Smooth muscle cell (in vitro differentiated cells): ENCODE results near the gene DYRK1A. TPM values are rescaled to one million over a fixed set of nuclear protein-coding genes. Genes with fewer than 3 reads are reported as not detected.

Experiments used
- DNase-seq: peaks from one replicate; lab custom pipeline; 2025; ENCODE audit not compliant: unreplicated experiment; lab: John Stamatoyannopoulos, UW
- H2AFZ ChIP-seq: fragments of 200-600 bp; sonication (generic); 2 replicates; pipeline ENCODE4 v1.6.0; 2016; ENCODE audit warnings: antibody characterized with exemption, low read depth, mild to moderate bottlenecking
- H3F3A ChIP-seq: fragments of 200-600 bp; sonication (generic); 2 replicates; pipeline ENCODE4 v1.6.0; 2017; ENCODE audit warnings: antibody characterized with exemption, low read depth
- H3K27ac ChIP-seq: fragments of 200-600 bp; sonication (generic); 2 replicates; pipeline ENCODE4 v1.5.1; 2016; ENCODE audit warnings: low read depth, mild to moderate bottlenecking
- H3K27me3 ChIP-seq: fragments of 200-600 bp; sonication (generic); 2 replicates; pipeline ENCODE4 v1.6.1; 2016; ENCODE audit warnings: low read depth, mild to moderate bottlenecking
- H3K36me3 ChIP-seq: fragments of 200-600 bp; sonication (generic); 2 replicates; pipeline ENCODE4 v1.5.1; 2016; ENCODE audit warnings: low read depth
- H3K4me1 ChIP-seq: fragments of 200-600 bp; sonication (generic); 2 replicates; pipeline ENCODE4 v1.5.1; 2016; ENCODE audit warnings: low read depth
- H3K4me2 ChIP-seq: fragments of 200-600 bp; sonication (generic); 2 replicates; pipeline ENCODE4 v1.6.0; 2016; ENCODE audit warnings: mild to moderate bottlenecking
- H3K4me3 ChIP-seq: fragments of 200-600 bp; sonication (generic); 2 replicates; pipeline ENCODE4 v1.5.1; 2016; ENCODE audit warnings: mild to moderate bottlenecking
- H3K79me2 ChIP-seq: fragments of 200-600 bp; sonication (generic); 2 replicates; pipeline ENCODE4 v1.6.0; 2016; ENCODE audit warnings: low read depth, mild to moderate bottlenecking
- H3K9ac ChIP-seq: fragments of 200-600 bp; sonication (generic); 2 replicates; pipeline ENCODE4 v1.6.0; 2016; ENCODE audit warnings: low read depth
- H3K9me3 ChIP-seq: fragments of 200-600 bp; sonication (generic); replicated peaks from 2 replicates; pipeline ENCODE4 v1.5.1; 2016; ENCODE audit warnings: low read depth
- H4K20me1 ChIP-seq: fragments of 200-600 bp; sonication (generic); 2 replicates; pipeline ENCODE4 v1.6.0; 2016; ENCODE audit warnings: low read depth
- CTCF ChIP-seq: fragments of 200-600 bp; sonication (generic); IDR thresholded peaks from 2 replicates; pipeline ENCODE4 v1.5.1; 2017; ENCODE audit warnings: borderline replicate concordance, mild to moderate bottlenecking, antibody characterized with exemption; ENCODE audit not compliant: insufficient read depth, poor library complexity, severe bottlenecking
- WGBS: methylation state at CpG from one replicate; pipeline ENCODE4 v1.1.7; 2016; ENCODE audit warnings: low lambda C conversion rate; 5-methylcytosine and 5-hydroxymethylcytosine counted together
- polyA plus RNA-seq: library from polyadenylated mRNA; unstranded; fragments of >200 nt; fragmentation: Nextera tagmentation; extraction: Ambion mirVana; gene quantifications from 2 replicates; pipeline ENCODE4 v1.2.1, GENCODE V29; 2016
- total RNA-seq: library from RNA; depleted of rRNA; stranded (reverse); fragments of >200 nt; gene quantifications from 2 replicates; pipeline ENCODE4 v1.2.3, GENCODE V29; 2014

DYRK1A gene
- total and polyA plus RNA-seq, 2 experiments from 2014 or later: 2.4 to 61.7 TPM

DNA sequence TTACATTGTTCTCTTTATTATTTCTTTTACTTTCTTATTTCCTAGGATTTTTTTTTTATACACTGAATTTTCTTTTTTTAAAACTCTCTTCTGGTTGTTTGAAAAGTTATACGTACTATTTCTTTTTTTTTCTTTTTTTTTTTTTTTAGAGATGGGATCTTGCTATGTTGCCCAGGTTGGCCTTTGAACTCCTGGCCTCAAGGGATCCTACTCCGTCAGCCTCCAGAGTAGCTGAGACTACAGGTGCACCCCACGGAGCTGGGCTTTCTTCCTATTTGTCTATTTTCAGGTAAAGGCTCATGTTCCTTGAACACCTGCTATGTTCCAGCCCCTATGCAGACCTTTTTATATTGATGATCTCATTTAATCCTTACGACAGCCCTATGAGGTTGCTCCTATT lies 29.4 kb upstream of the DYRK1A start:
- Histone ChIP-seq H4K20me1 (no peaks in the 10 kb centered on the region), H3K27me3 (no peaks in the 10 kb centered on the region), H3K4me1 (peaks cover 26% of the 10 kb centered on the region), H3F3A (peaks cover 30% of the 10 kb centered on the region), H3K36me3 (no peaks in the 10 kb centered on the region), H3K27ac (peak overlapping the region; percentile 96), H3K9me3 (no peaks in the 10 kb centered on the region), H3K4me2 (no peak overlapping the region), H3K79me2 (no peaks in the 10 kb centered on the region), H2AFZ (no peak overlapping the region), H3K4me3 (no peak overlapping the region), H3K9ac (no peak overlapping the region)
- DNase-seq: no peak
- 99% methylated on average over 4 of the region's 4 CpGs for whole genome bisulfite sequencing
- TF ChIP-seq CTCF: no peak

DNA sequence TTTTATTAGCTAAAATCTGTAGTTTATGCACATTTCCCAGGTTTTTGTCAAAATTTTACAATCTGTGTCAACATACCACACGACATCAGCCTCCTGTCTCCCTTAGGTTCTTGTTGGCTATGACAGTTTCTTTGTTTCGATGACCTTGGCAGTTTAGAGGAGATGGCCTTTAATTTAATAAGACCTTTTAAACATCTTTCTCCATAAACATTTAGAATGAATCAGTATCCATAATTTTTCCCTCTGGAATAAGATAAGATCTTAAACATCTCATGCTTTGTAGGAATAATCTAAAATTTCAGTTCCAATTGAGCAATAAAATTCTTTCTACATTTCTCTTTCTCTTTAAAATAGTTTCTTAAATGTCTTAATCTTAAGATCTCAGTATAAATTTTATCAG lies 28.7 kb upstream of the DYRK1A start:
- Histone ChIP-seq H3K36me3 (no peaks in the 10 kb centered on the region), H3K79me2 (no peaks in the 10 kb centered on the region), H3K9me3 (no peaks in the 10 kb centered on the region), H3F3A (peaks cover 30% of the 10 kb centered on the region), H3K27me3 (no peaks in the 10 kb centered on the region), H4K20me1 (no peaks in the 10 kb centered on the region), H3K4me1 (peaks cover 26% of the 10 kb centered on the region), H3K4me2 (peak overlapping the region; percentile 71), H3K4me3 (no peak overlapping the region), H3K27ac (peak overlapping the region; percentile 96), H3K9ac (peak overlapping the region; percentile 91), H2AFZ (no peak overlapping the region)
- no peak for DNase-seq
- TF ChIP-seq CTCF: no peak
- 74% methylated on average over 2 of the region's 2 CpGs for WGBS

DNA sequence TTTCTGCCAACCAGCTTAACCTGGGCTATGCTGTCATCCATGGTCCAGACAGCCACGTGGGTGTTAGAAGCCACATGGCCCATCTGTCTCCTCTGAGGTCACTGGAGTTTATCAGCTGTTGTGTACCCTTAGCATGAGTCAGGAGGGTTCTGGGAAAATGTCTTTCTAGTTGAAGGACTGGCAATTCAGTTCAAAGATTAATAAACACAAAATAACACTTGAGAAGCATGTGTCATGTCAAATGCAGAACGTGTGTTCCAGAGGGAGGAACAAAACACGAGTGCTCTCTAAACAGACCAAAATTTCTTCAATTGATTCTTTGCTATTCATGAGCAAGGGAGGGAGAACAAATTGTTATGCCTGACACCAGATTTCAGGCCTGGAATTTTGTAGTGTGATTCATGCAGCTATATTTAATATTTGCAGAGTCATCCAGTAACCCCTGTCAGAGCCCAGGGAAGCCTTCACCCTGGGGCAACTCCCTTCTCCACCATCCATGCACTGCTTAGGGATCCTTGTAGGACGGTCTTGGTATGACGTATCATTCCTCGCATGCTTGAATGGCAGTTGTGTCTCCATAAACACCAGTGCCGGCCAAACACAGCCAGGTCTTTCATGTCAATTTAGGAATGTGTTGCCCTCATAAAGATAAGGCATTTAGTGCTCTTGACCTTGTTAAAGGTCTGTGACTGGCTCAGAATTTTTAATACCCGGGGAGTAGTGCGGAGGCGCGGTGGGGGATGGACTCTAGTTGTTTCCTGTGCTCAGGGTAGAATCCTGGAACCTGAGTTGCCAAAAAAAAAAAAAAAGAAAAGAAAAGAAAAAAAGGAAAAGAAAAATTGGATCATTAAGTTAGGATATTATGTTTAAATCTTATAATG lies 27.7 kb upstream of the DYRK1A start:
- no peaks in the 10 kb centered on the region for H3K36me3 ChIP-seq
- H3K27ac ChIP-seq: peak overlapping the region; percentile 96
- peak overlapping the region; percentile 34 for H3K4me3 ChIP-seq
- peak overlapping the region; percentile 91 for H3K9ac ChIP-seq
- no peak overlapping the region for H2AFZ ChIP-seq
- 2% methylated on average over 11 of the region's 11 CpGs for WGBS
- no peaks in the 10 kb centered on the region for H3K9me3 ChIP-seq
- DNase-seq: peak; percentile 17
- peaks cover 30% of the 10 kb centered on the region for H3F3A ChIP-seq
- H4K20me1 ChIP-seq: no peaks in the 10 kb centered on the region
- no peaks in the 10 kb centered on the region for H3K27me3 ChIP-seq
- no peaks in the 10 kb centered on the region for H3K79me2 ChIP-seq
- no peak for TF ChIP-seq CTCF
- H3K4me2 ChIP-seq: peak overlapping the region; percentile 80
- peaks cover 26% of the 10 kb centered on the region for H3K4me1 ChIP-seq
